Parathyroid adenoma (tissue), 2 donors: Measurements from ENCODE around the gene SLC31A1.

Experiments
- H2AFZ ChIP-seq: fragments of 300-600 bp; sonication (generic); one replicate; pipeline ENCODE4 v1.7.0; 2017; ENCODE audit warnings: antibody characterized with exemption, mild to moderate bottlenecking
- H3K27ac ChIP-seq: fragments of 300-600 bp; sonication (generic); one replicate; pipeline ENCODE4 v1.7.0; 2017
- H3K27me3 ChIP-seq: fragments of 300-600 bp; sonication (generic); one replicate; pipeline ENCODE4 v1.7.0; 2017; ENCODE audit warnings: low read length; ENCODE audit not compliant: control insufficient read depth, insufficient read depth
- H3K36me3 ChIP-seq: fragments of 300-600 bp; sonication (generic); one replicate; pipeline ENCODE4 v1.7.0; 2017; ENCODE audit warnings: low read length; ENCODE audit not compliant: control insufficient read depth, insufficient read depth
- H3K4me1 ChIP-seq: fragments of 300-600 bp; sonication (generic); one replicate; pipeline ENCODE4 v1.7.0; 2017; ENCODE audit warnings: control low read depth
- H3K4me2 ChIP-seq: fragments of 300-600 bp; sonication (generic); one replicate; pipeline ENCODE4 v1.7.0; 2017; ENCODE audit warnings: low read length
- H3K4me3 ChIP-seq: fragments of 300-600 bp; sonication (generic); one replicate; pipeline ENCODE4 v1.7.0; 2017; ENCODE audit warnings: low read depth, low read length
- H3K79me2 ChIP-seq: fragments of 300-600 bp; sonication (generic); one replicate; pipeline ENCODE4 v1.7.0; 2017; ENCODE audit warnings: control low read depth
- H3K9ac ChIP-seq: fragments of 300-600 bp; sonication (generic); one replicate; pipeline ENCODE4 v1.7.0; 2017; ENCODE audit warnings: mild to moderate bottlenecking
- H3K9me3 ChIP-seq: fragments of 300-600 bp; sonication (generic); one replicate; pipeline ENCODE4 v1.7.0; 2017; ENCODE audit warnings: low read length; ENCODE audit not compliant: control insufficient read depth
- CTCF ChIP-seq: fragments of 300-600 bp; sonication (generic); IDR thresholded peaks from one replicate; pipeline ENCODE4 v1.7.0; 2017; ENCODE audit warnings: antibody characterized with exemption, mild to moderate bottlenecking
- donor health status: primary hyperparathyroidism.

Gene SLC31A1

GRCh38 chr9:113269871-113270270 is 48.5 kb downstream of the SLC31A1 start:
- Histone ChIP-seq H3K27ac (no peak overlapping the region), H3K9me3 (no peaks in the 10 kb centered on the region), H3K9ac (no peak overlapping the region), H3K4me1 (no peaks in the 10 kb centered on the region), H3K36me3 (no peaks in the 10 kb centered on the region), H3K79me2 (peaks cover 6% of the 10 kb centered on the region), H2AFZ (no peak overlapping the region), H3K27me3 (no peaks in the 10 kb centered on the region), H3K4me2 (no peak overlapping the region), H3K4me3 (no peak overlapping the region)
- no peak for TF ChIP-seq CTCF

- H3K36me3 ChIP-seq, result no peaks in the 10 kb centered on the region
- H3K9me3 ChIP-seq, result no peaks in the 10 kb centered on the region
- peaks cover 4% of the 10 kb centered on the region for H3K4me1 ChIP-seq
- peak overlapping the region; percentile 59 for H2AFZ ChIP-seq
- no peak overlapping the region for H3K9ac ChIP-seq
- H3K4me2 ChIP-seq, result peak overlapping the region; percentile 96
- H3K79me2 ChIP-seq, result peaks cover 12% of the 10 kb centered on the region
- peak overlapping the region; percentile 95 for H3K4me3 ChIP-seq
- peak; percentile 54 for TF ChIP-seq CTCF
- peak overlapping the region; percentile 86 for H3K27ac ChIP-seq
- H3K27me3 ChIP-seq, result no peaks in the 10 kb centered on the region
Observed at GRCh38 chr9:113274474-113275156, 53.3 kb downstream of the SLC31A1 start.

DNA sequence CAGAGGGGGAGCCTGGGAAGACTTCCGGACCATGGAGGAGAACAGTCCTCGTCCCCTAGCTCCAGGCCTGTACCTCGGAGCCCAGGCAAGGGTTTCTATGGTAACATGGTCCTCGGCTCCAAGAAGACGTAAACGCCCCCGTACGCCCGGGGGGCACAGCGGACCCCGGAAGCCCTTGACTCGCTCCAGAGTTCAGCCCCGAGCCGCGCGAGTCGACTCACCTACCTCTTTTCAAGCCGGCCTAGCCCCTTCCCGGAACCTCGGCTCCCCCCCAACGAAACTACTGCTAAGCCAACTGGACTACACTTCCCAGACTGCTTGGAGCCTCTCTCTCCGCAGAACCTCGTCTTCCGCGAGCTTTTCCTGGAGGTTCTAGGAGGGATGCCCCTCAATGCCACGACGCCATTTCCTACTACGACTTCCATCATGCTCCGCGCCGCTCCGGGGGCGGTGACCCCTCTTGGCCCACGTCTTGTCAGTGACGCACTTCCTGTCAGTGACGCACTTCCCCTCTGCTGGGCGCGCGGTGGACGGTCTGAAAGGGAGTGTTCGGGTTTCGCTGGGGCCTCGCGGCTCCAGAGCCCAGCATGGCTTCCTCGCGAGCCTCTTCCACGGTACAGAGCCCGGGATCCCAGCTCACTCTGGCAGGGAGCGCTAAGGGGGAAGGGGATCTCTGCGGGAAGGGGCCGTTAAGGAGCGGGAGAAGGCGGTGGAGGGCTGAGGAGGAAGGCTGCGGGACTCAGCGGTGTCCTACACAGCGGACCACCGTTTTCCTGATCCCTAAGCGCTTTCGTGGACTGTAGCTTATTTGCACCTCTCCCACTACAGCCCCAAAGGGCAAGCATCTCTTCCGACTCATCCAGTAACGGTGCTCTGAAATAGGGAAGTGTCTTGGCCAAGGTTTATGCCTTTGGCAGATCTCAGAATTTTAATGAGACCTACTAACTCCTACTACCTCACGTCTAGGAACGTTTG is 54.1 kb downstream of the SLC31A1 start, which contains the start of the genes CDC26 and PRPF4:
CDC26 (minus strand) TSS at position 416 of the 975 bp plus-strand sequence. CDS start 3,065 bp downstream, outside the sequence.
PRPF4 (plus strand) TSS at position 502 of the 975 bp plus-strand sequence; CDS start at position 588, 86 bp downstream.
- H3K4me3 ChIP-seq, result peak within 1 kb of the TSS; percentile 95
- H3K27ac ChIP-seq, result peak within 1 kb of the TSS; percentile 86
- no peaks in the 10 kb centered on the region for H3K27me3 ChIP-seq
- peak within 1 kb of the TSS; percentile 59 for H2AFZ ChIP-seq
- no peak for TF ChIP-seq CTCF
- peak within 1 kb of the TSS; percentile 43 for H3K9ac ChIP-seq
- peaks cover 10% of the 10 kb centered on the region for H3K79me2 ChIP-seq
- peaks cover 4% of the 10 kb centered on the region for H3K4me1 ChIP-seq
- peak within 1 kb of the TSS; percentile 96 for H3K4me2 ChIP-seq
- no peaks in the 10 kb centered on the region for H3K9me3 ChIP-seq
- H3K36me3 ChIP-seq, result no peaks in the 10 kb centered on the region

DNA sequence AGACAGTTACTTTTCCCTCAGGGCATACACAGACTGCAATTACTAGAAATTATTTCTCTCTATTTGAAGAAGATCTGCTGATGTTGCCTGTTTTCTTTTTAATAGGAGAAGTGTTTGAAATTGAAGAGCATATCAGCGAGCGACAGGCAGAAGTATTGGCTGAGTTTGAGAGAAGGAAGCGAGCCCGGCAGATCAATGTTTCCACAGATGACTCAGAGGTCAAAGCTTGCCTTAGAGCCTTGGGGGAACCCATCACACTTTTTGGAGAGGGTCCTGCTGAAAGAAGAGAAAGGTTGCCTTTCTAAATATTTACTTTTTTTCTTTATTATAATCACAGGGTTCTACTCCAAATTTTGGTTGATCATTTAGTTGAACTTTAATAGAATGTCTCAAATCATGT is 57.5 kb downstream of the SLC31A1 start:
- H3K36me3 ChIP-seq, result no peaks in the 10 kb centered on the region
- no peak overlapping the region for H3K27ac ChIP-seq
- no peak overlapping the region for H2AFZ ChIP-seq
- no peak overlapping the region for H3K4me2 ChIP-seq
- TF ChIP-seq CTCF, result no peak
- no peak overlapping the region for H3K9ac ChIP-seq
- H3K4me3 ChIP-seq, result no peak overlapping the region
- H3K9me3 ChIP-seq, result no peaks in the 10 kb centered on the region
- peaks cover 4% of the 10 kb centered on the region for H3K4me1 ChIP-seq
- peaks cover 6% of the 10 kb centered on the region for H3K79me2 ChIP-seq
- no peaks in the 10 kb centered on the region for H3K27me3 ChIP-seq
